Esophagus muscularis mucosa (tissue), 4 donors: ENCODE measurements around the gene BTBD9. TPM values are rescaled to one million over a fixed set of nuclear protein-coding genes. Genes with fewer than 3 reads are reported as not detected.

Source experiments
- DNase-seq: peaks from one replicate; pipeline ENCODE4 v3.0.0-alpha.2; 2017; ENCODE audit errors: extremely low spot score
- H3K27ac ChIP-seq, 4 donors: fragments of 200-600 bp; sonication (generic); replicated peaks in 1 of 4; 1 replicate in 3 of 4; 2 replicates in 1 of 4; pipeline ENCODE4 v1.5.1; 2016 to 2019; ENCODE audit warnings: mild to moderate bottlenecking in 1 of 4
- H3K27me3 ChIP-seq, 4 donors: fragments of 200-600 bp; sonication (generic); one replicate each; pipeline versions ENCODE4 v1.5.1 to v1.6.0; 2016 to 2019
- H3K36me3 ChIP-seq, 4 donors: fragments of 200-600 bp; sonication (generic); one replicate each; pipeline ENCODE4 v1.5.1; 2016 to 2019
- H3K4me1 ChIP-seq, 4 donors: fragments of 200-600 bp; sonication (generic); one replicate each; pipeline ENCODE4 v1.5.1; 2016 to 2019
- H3K4me3 ChIP-seq, 4 donors: fragments of 200-600 bp; sonication (generic); 1 replicate in 2 of 4; 2 replicates in 2 of 4; pipeline ENCODE4 v1.5.1; 2016 to 2019; ENCODE audit warnings: mild to moderate bottlenecking in 4 of 4, moderate library complexity in 1 of 4
- H3K9me3 ChIP-seq, 4 donors: fragments of 200-600 bp; sonication (generic); 1 replicate in 3 of 4; 2 replicates in 1 of 4; pipeline ENCODE4 v1.5.1; 2016 to 2019
- EP300 ChIP-seq: sonication (generic); formaldehyde crosslinking; IDR thresholded peaks from one replicate; pipeline ENCODE4 v1.6.1; 2017; ENCODE audit warnings: antibody characterized with exemption
- POLR2A ChIP-seq: fragments of 450-650 bp; IDR thresholded peaks from one replicate; pipeline ENCODE4 v1.6.1; 2017; ENCODE audit warnings: antibody characterized with exemption, moderate library complexity, mild to moderate bottlenecking, low read depth
- POLR2AphosphoS5 ChIP-seq, 2 donors: sonication (generic); formaldehyde crosslinking; IDR thresholded peaks; one replicate each; pipeline ENCODE4 v1.6.1; 2017; ENCODE audit warnings: antibody characterized with exemption in 2 of 2
- WGBS: methylation state at CpG from one replicate; pipeline ENCODE4 v1.1.5; 2018; 5-methylcytosine and 5-hydroxymethylcytosine counted together
- intact Hi-C: fragments of 100-400 bp; cut with DNase I; formaldehyde crosslinking; loops from one replicate; pipeline ENCODE4 v1.15.1; 2023
- total RNA-seq, 4 donors: library from RNA; depleted of rRNA; stranded (reverse); fragments of >200 nt; gene quantifications; one replicate each; pipeline versions ENCODE4 v1.1.0 to v1.2.1, GENCODE V29; 2016
- TF ChIP-seq, protein P1 (sequence below), 3 experiments: fragments of 200-600 bp in 2 of 3; fragments of 450-650 bp in 1 of 3; sonication (generic) in 2 of 3; IDR thresholded peaks; one replicate each; pipeline ENCODE4 v1.5.1; 2017 to 2019; ENCODE audit warnings: antibody characterized with exemption in 3 of 3, mild to moderate bottlenecking in 2 of 3, moderate library complexity in 1 of 3

Gene BTBD9
- total RNA-seq, 4 donors from 2014 or later: 9.4 to 14.1 (median 11.2) TPM

DNA sequence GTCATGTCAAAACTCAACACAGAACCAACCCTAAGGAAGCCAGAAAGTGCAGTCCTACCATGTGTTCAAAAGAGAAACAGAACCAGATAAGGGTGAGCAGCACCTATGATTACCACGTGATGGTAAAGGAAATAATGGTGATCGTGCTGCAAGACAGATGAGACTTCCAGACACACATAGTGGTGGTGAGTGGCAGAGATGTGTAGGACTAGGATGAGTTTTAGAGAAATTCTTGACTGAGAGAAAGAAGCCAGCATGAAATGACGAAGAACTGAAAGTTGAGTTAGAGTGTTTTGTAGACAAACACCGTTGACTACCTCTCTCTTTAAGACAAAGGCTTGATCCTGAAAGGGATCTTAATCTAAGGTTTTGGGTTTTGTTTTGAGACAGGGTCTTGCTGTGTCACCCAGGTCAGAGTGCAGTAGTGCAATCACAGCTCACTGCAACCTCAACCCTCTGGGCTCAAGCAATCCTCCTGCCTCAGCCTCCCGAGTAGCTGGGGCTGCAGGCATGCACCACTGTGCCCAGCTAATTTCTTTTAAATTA, 10.6 kb upstream of the BTBD9 start:
- 84% methylated on average over 5 of the region's 5 CpGs for WGBS
- DNase-seq: no peak
- H3K27ac ChIP-seq: no peak overlapping the region
- peaks cover 0 to 1% (median 0%) of the 10 kb centered on the region in 4 donors for H3K4me1 ChIP-seq
- H3K9me3 ChIP-seq: no peaks in the 10 kb centered on the region
- no peaks in the 10 kb centered on the region for H3K36me3 ChIP-seq
- intact Hi-C loops: no loop called here
- H3K27me3 ChIP-seq: no peaks in the 10 kb centered on the region
- TF ChIP-seq EP300 (no peak), POLR2A (no peak), POLR2AphosphoS5 (IDR thresholded peaks at IDR 0.05) (no peak)
- TF ChIP-seq, protein P1, sequence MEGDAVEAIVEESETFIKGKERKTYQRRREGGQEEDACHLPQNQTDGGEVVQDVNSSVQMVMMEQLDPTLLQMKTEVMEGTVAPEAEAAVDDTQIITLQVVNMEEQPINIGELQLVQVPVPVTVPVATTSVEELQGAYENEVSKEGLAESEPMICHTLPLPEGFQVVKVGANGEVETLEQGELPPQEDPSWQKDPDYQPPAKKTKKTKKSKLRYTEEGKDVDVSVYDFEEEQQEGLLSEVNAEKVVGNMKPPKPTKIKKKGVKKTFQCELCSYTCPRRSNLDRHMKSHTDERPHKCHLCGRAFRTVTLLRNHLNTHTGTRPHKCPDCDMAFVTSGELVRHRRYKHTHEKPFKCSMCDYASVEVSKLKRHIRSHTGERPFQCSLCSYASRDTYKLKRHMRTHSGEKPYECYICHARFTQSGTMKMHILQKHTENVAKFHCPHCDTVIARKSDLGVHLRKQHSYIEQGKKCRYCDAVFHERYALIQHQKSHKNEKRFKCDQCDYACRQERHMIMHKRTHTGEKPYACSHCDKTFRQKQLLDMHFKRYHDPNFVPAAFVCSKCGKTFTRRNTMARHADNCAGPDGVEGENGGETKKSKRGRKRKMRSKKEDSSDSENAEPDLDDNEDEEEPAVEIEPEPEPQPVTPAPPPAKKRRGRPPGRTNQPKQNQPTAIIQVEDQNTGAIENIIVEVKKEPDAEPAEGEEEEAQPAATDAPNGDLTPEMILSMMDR (IDR thresholded peaks at IDR 0.05): no peak
- no peak overlapping the region for H3K4me3 ChIP-seq

DNA sequence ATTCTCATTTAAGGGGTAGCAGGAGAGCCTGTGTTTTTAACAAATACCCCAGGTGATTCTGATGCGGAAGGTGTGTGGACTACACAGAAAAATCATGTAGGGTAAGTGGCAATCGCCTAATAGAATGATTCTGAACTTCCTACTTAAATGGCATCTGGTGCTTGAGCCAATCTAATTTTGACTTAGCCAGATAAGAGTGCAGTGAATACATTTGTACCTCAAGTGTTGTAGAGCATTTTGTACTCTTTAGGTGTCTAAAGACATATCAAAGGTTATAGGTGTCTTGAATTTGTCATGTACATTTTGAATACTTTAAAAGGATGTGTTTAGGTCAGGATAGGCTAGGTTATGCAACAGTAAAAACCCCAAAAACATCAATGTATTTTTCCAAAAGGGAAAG, 10.0 kb upstream of the BTBD9 start:
- intact Hi-C loops: loop anchor here (10.0 kb wide), 1 partner anchor 55 kb away; the partner anchor contains the start of gene GLO1
- no peaks in the 10 kb centered on the region for H3K36me3 ChIP-seq
- WGBS: 100% methylated on average over 2 of the region's 2 CpGs

GRCh38 chr6:38648629-38649028, 8.9 kb upstream of the BTBD9 start:
- TF ChIP-seq, protein P1 (IDR thresholded peaks at IDR 0.05): no peak
- TF ChIP-seq POLR2A (no peak), POLR2AphosphoS5 (IDR thresholded peaks at IDR 0.05) (no peak), EP300 (no peak)
- intact Hi-C loops: loop anchor here (10.0 kb wide), 1 partner anchor 56 kb away; the partner anchor contains the start of gene GLO1
- no peak overlapping the region for H3K27ac ChIP-seq
- no peaks in the 10 kb centered on the region for H3K9me3 ChIP-seq
- H3K4me1 ChIP-seq: peaks cover 0 to 4% (median 0%) of the 10 kb centered on the region in 4 donors
- no peak overlapping the region for H3K4me3 ChIP-seq
- H3K36me3 ChIP-seq: no peaks in the 10 kb centered on the region
- H3K27me3 ChIP-seq: no peaks in the 10 kb centered on the region
- DNase-seq: no peak

More for the DNA sequence above, 10.0 kb upstream of the BTBD9 start:
- Histone ChIP-seq H3K27me3 (no peaks in the 10 kb centered on the region), H3K4me1 (peaks cover 0 to 4% (median 0%) of the 10 kb centered on the region in 4 donors), H3K9me3 (no peaks in the 10 kb centered on the region), H3K4me3 (no peak overlapping the region), H3K27ac (no peak overlapping the region)
- TF ChIP-seq POLR2AphosphoS5 (IDR thresholded peaks at IDR 0.05) (no peak), EP300 (no peak), POLR2A (no peak)
- TF ChIP-seq, protein P1 (IDR thresholded peaks at IDR 0.05): no peak
- no peak for DNase-seq

GRCh38 chr6:38646166-38646878, 6.6 kb upstream of the BTBD9 start:
- intact Hi-C loops: loop anchor here (10.0 kb wide), 1 partner anchor 58 kb away; the partner anchor contains the start of gene GLO1
- Histone ChIP-seq H3K4me1 (peaks cover 1 to 5% (median 3%) of the 10 kb centered on the region in 4 donors), H3K4me3 (no peak overlapping the region), H3K27me3 (no peaks in the 10 kb centered on the region), H3K9me3 (no peaks in the 10 kb centered on the region), H3K36me3 (no peaks in the 10 kb centered on the region), H3K27ac (no peak overlapping the region)
- 85% methylated on average over 3 of the region's 3 CpGs for WGBS
- no peak for TF ChIP-seq POLR2AphosphoS5 (IDR thresholded peaks at IDR 0.05)
- no peak for TF ChIP-seq EP300
- TF ChIP-seq, protein P1 (IDR thresholded peaks at IDR 0.05): no peak
- no peak for TF ChIP-seq POLR2A
- DNase-seq: no peak
